Activated T-cell treated with anti-CD3 and anti-CD28 coated beads, Interleukin-2, amount 50 U/mL, for 72 hours (primary cell): ENCODE data around the gene CPT1C. TPM values are rescaled to one million over a fixed set of nuclear protein-coding genes. Genes with fewer than 3 reads are reported as not detected.

Source experiments
- ATAC-seq, 2 donors: fragments of 150-1000 bp; cut with Tn5 transposase; replicated peaks in 1 of 2; 2 replicates each; pipeline ENCODE4 v1.10.0; 2021; ENCODE audit warnings: moderate library complexity in 2 of 2, mild to moderate bottlenecking in 1 of 2
- DNase-seq, 2 donors: peaks; one replicate each; pipeline ENCODE4 v3.0.0; 2021 to 2022; ENCODE audit warnings: mixed read lengths in 1 of 2
- H3K27ac Mint-ChIP-seq: one replicate; pipeline ENCODE4 v1.8.0; 2022; ENCODE audit warnings: mild to moderate bottlenecking, moderate library complexity, mixed read lengths
- H3K27me3 Mint-ChIP-seq: one replicate; pipeline ENCODE4 v1.8.0; 2022; ENCODE audit warnings: low read depth, mixed read lengths
- H3K36me3 Mint-ChIP-seq, 2 donors: one replicate each; pipeline ENCODE4 v1.8.0; 2022; ENCODE audit warnings: mixed read lengths in 2 of 2, mild to moderate bottlenecking in 1 of 2; ENCODE audit not compliant: insufficient read depth in 2 of 2
- H3K4me1 Mint-ChIP-seq: one replicate; pipeline ENCODE4 v1.8.0; 2022; ENCODE audit warnings: low read depth, mixed read lengths
- H3K4me3 Mint-ChIP-seq, 2 donors: one replicate each; pipeline ENCODE4 v1.8.0; 2022; ENCODE audit warnings: mild to moderate bottlenecking in 2 of 2, mixed read lengths in 2 of 2, moderate library complexity in 2 of 2
- H3K9me3 Mint-ChIP-seq, 2 donors: one replicate each; pipeline ENCODE4 v1.8.0; 2022; ENCODE audit warnings: mixed read lengths in 2 of 2
- total RNA-seq, 2 donors: library from RNA; stranded (reverse); gene quantifications; one replicate each; pipeline ENCODE4 v1.2.3, GENCODE V29; 2022

The CPT1C gene
- total RNA-seq, 2 donors from 2014 or later = 1.9 to 2.3 TPM

- peak; percentile 57 to 77 for DNase-seq
- no peaks in the 10 kb centered on the region for H3K9me3 Mint-ChIP-seq
- no peak overlapping the region for H3K27ac Mint-ChIP-seq
- peak; percentile 59 to 75 for ATAC-seq
- H3K4me3 Mint-ChIP-seq = peak overlapping the region in 1 of 2 donors; percentile 41
- peaks cover 8% of the 10 kb centered on the region for H3K4me1 Mint-ChIP-seq
- H3K27me3 Mint-ChIP-seq = no peaks in the 10 kb centered on the region
- no peaks in the 10 kb centered on the region for H3K36me3 Mint-ChIP-seq
Observed at GRCh38 chr19:49746206-49746958, 55.5 kb downstream of the CPT1C start.

GRCh38 chr19:49749055-49749716, 58.3 kb downstream of the CPT1C start:
- Mint-ChIP-seq H3K4me1 (peaks cover 8% of the 10 kb centered on the region), H3K4me3 (no peak overlapping the region), H3K9me3 (no peaks in the 10 kb centered on the region), H3K27ac (no peak overlapping the region), H3K27me3 (no peaks in the 10 kb centered on the region), H3K36me3 (no peaks in the 10 kb centered on the region)
- DNase-seq = no peak
- ATAC-seq = no peak

- Mint-ChIP-seq H3K4me3 (no peak overlapping the region), H3K9me3 (no peaks in the 10 kb centered on the region), H3K4me1 (peaks cover 8% of the 10 kb centered on the region), H3K27me3 (no peaks in the 10 kb centered on the region), H3K27ac (peak overlapping the region; percentile 22), H3K36me3 (no peaks in the 10 kb centered on the region)
- ATAC-seq (no peak), DNase-seq (no peak)
Observed at GRCh38 chr19:49749771-49750170, 58.9 kb downstream of the CPT1C start.

GRCh38 chr19:49752701-49753100, 61.8 kb downstream of the CPT1C start:
- H3K27me3 Mint-ChIP-seq = no peaks in the 10 kb centered on the region
- H3K4me1 Mint-ChIP-seq = no peaks in the 10 kb centered on the region
- DNase-seq = no peak
- no peak for ATAC-seq
- no peak overlapping the region for H3K27ac Mint-ChIP-seq
- peaks cover 0 to 1% of the 10 kb centered on the region in 2 donors for H3K36me3 Mint-ChIP-seq
- no peak overlapping the region for H3K4me3 Mint-ChIP-seq
- H3K9me3 Mint-ChIP-seq = peaks cover 0 to 3% of the 10 kb centered on the region in 2 donors

GRCh38 chr19:49755956-49756355, 65.0 kb downstream of the CPT1C start:
- ATAC-seq (no peak), DNase-seq (no peak)
- no peak overlapping the region for H3K4me3 Mint-ChIP-seq
- H3K4me1 Mint-ChIP-seq = no peaks in the 10 kb centered on the region
- no peak overlapping the region for H3K27ac Mint-ChIP-seq
- peaks cover 0 to 3% of the 10 kb centered on the region in 2 donors for H3K9me3 Mint-ChIP-seq
- H3K27me3 Mint-ChIP-seq = no peaks in the 10 kb centered on the region
- peaks cover 0 to 1% of the 10 kb centered on the region in 2 donors for H3K36me3 Mint-ChIP-seq

GRCh38 chr19:49758292-49758691, 67.4 kb downstream of the CPT1C start:
- Mint-ChIP-seq H3K27ac (no peak overlapping the region), H3K27me3 (no peaks in the 10 kb centered on the region), H3K36me3 (peaks cover 0 to 1% of the 10 kb centered on the region in 2 donors), H3K4me3 (no peak overlapping the region), H3K9me3 (peaks cover 0 to 3% of the 10 kb centered on the region in 2 donors), H3K4me1 (no peaks in the 10 kb centered on the region)
- DNase-seq (no peak), ATAC-seq (no peak)

GRCh38 chr19:49761249-49761624, 70.3 kb downstream of the CPT1C start:
- Mint-ChIP-seq H3K27ac (no peak overlapping the region), H3K9me3 (no peaks in the 10 kb centered on the region), H3K4me1 (peaks cover 15% of the 10 kb centered on the region), H3K27me3 (no peaks in the 10 kb centered on the region), H3K36me3 (no peaks in the 10 kb centered on the region), H3K4me3 (peak overlapping the region in 1 of 2 donors; percentile 26)
- no peak for ATAC-seq
- no peak for DNase-seq

- no peak for ATAC-seq
- H3K4me1 Mint-ChIP-seq = peaks cover 15% of the 10 kb centered on the region
- peak overlapping the region in 1 of 2 donors; percentile 36 for H3K4me3 Mint-ChIP-seq
- peak overlapping the region; percentile 71 for H3K27ac Mint-ChIP-seq
- DNase-seq = peak in 1 of 2 donors; percentile 36
- no peaks in the 10 kb centered on the region for H3K9me3 Mint-ChIP-seq
- H3K27me3 Mint-ChIP-seq = no peaks in the 10 kb centered on the region
- H3K36me3 Mint-ChIP-seq = no peaks in the 10 kb centered on the region
Observed at GRCh38 chr19:49761625-49762311, 70.9 kb downstream of the CPT1C start.

GRCh38 chr19:49763230-49763629, 72.3 kb downstream of the CPT1C start, which contains the start of gene TSKS:
Gene TSKS, minus strand, starts transcription at chr19:49763306. Its CDS starts 59 bp downstream, at chr19:49763247.
- Mint-ChIP-seq H3K27me3 (no peaks in the 10 kb centered on the region), H3K4me1 (peaks cover 27% of the 10 kb centered on the region), H3K9me3 (no peaks in the 10 kb centered on the region), H3K36me3 (no peaks in the 10 kb centered on the region), H3K27ac (peak within 1 kb of the TSS; percentile 71), H3K4me3 (peak within 1 kb of the TSS in 1 of 2 donors; percentile 36)
- ATAC-seq (no peak), DNase-seq (no peak)

Other genes with a start within 250 kb of the CPT1C start
- gene SLC17A7, start 249.6 kb upstream of the CPT1C start, total RNA-seq = under 1 TPM; 0.42 to 0.74 TPM
- gene PIH1D1, start 239.3 kb upstream of the CPT1C start, total RNA-seq = 100 to 1,000 TPM; 128 to 132 TPM
- gene ALDH16A1, start 237.9 kb upstream of the CPT1C start, total RNA-seq = 10 to 100 TPM; 21.8 to 23.4 TPM
- 10 to 100 TPM; 69.7 to 76.3 TPM for gene FLT3LG, start 216.9 kb upstream of the CPT1C start, total RNA-seq
- 1,000 to 10,000 TPM; 4,603 to 5,026 TPM for gene RPL13A, start 203.5 kb upstream of the CPT1C start, total RNA-seq
- gene RPS11, start 194.7 kb upstream of the CPT1C start, total RNA-seq = 1,000 to 10,000 TPM; 2,679 to 2,721 TPM
- gene FCGRT, start 178.5 kb upstream of the CPT1C start, total RNA-seq = 10 to 100 TPM; 21.2 to 24.1 TPM
- 1 to 10 TPM; 3.2 to 4.3 TPM for gene RCN3, start 163.1 kb upstream of the CPT1C start, total RNA-seq
- 10 to 100 TPM; 66.0 to 72.7 TPM for gene NOSIP, start 110.6 kb upstream of the CPT1C start, total RNA-seq
- gene PRRG2, start 109.8 kb upstream of the CPT1C start, total RNA-seq = 1 to 10 TPM in 1 of 2 donors, under 1 TPM in 1; 0.88 to 1.1 TPM
- gene PRR12, start 99.9 kb upstream of the CPT1C start, total RNA-seq = 10 to 100 TPM; 23.9 to 24.6 TPM
- 10 to 100 TPM; 11.3 to 13.5 TPM for gene RRAS, start 51.0 kb upstream of the CPT1C start, total RNA-seq
- gene SCAF1, start 48.9 kb upstream of the CPT1C start, total RNA-seq = 10 to 100 TPM; 57.7 to 60.1 TPM
- gene IRF3, start 25.3 kb upstream of the CPT1C start, total RNA-seq = 100 to 1,000 TPM; 135 to 141 TPM
- 10 to 100 TPM; 80.3 to 82.6 TPM for gene BCL2L12, start 25.2 kb upstream of the CPT1C start, total RNA-seq
- 100 to 1,000 TPM; 201 to 251 TPM for gene PRMT1, start 13.8 kb upstream of the CPT1C start, total RNA-seq
- gene ADM5, start 1.5 kb upstream of the CPT1C start, total RNA-seq = 1 to 10 TPM; 4.1 to 8.1 TPM
- 1 to 10 TPM in 1 of 2 donors, under 1 TPM in 1; 0.19 to 2.4 TPM for gene TSKS, start 72.2 kb downstream of the CPT1C start, total RNA-seq
- gene AP2A1, start 75.9 kb downstream of the CPT1C start, total RNA-seq = 10 to 100 TPM; 74.5 to 75.8 TPM
- gene FUZ, start 122.2 kb downstream of the CPT1C start, total RNA-seq = 10 to 100 TPM; 24.7 to 37.3 TPM
- 10 to 100 TPM; 47.0 to 50.2 TPM for gene MED25, start 127.2 kb downstream of the CPT1C start, total RNA-seq
- 10 to 100 TPM; 63.8 to 73.3 TPM for gene PTOV1, start 160.0 kb downstream of the CPT1C start, total RNA-seq
- 10 to 100 TPM; 71.1 to 74.5 TPM for gene PNKP, start 176.5 kb downstream of the CPT1C start, total RNA-seq
- 10 to 100 TPM; 30.5 to 36.6 TPM for gene AKT1S1, start 186.2 kb downstream of the CPT1C start, total RNA-seq
- gene TBC1D17, start 186.6 kb downstream of the CPT1C start, total RNA-seq = 10 to 100 TPM; 47.9 to 53.9 TPM
- gene IL4I1, start 205.8 kb downstream of the CPT1C start, total RNA-seq = 10 to 100 TPM; 16.7 to 42.3 TPM
- 10 to 100 TPM; 52.3 to 73.6 TPM for gene ATF5, start 238.1 kb downstream of the CPT1C start, total RNA-seq
- gene NUP62, start 238.4 kb downstream of the CPT1C start, total RNA-seq = 100 to 1,000 TPM; 135 to 139 TPM